ENCODE data around the gene MRPL39. TPM values are rescaled to one million over a fixed set of nuclear protein-coding genes. Genes with fewer than 3 reads are reported as not detected.
"Not testable (repeated sequence)": the region's sequence is repeated elsewhere in the genome, so short reads cannot be mapped to it uniquely, and the experiment has no call there.

MRPL39 gene
- total RNA-seq, 2 donors from 2014 or later, result 43.2 to 46.3 TPM

- H3K4me1 Mint-ChIP-seq, result peaks cover 3% of the 10 kb centered on the region
- H3K4me3 Mint-ChIP-seq, result no peak overlapping the region
- Histone ChIP-seq H3K9me3 (ENCODE audit: control insufficient read depth, low read length) (no peaks in the 10 kb centered on the region), H3K9ac (ENCODE audit: extremely low read depth, low read length, poor library complexity, severe bottlenecking) (no peak overlapping the region), H3K4me1 (ENCODE audit: control insufficient read depth, insufficient read depth, low read length) (no peaks in the 10 kb centered on the region), H3K4me3 (ENCODE audit: low read length) (no peak overlapping the region), H3K27me3 (ENCODE audit: control insufficient read depth, insufficient read depth, low read length, poor library complexity, severe bottlenecking) (peaks cover 24% of the 10 kb centered on the region), H3K27ac (ENCODE audit: low read depth, low read length) (no peak overlapping the region), H3K36me3 (ENCODE audit: control insufficient read depth, insufficient read depth, low read length) (no peaks in the 10 kb centered on the region)
- H3K36me3 Mint-ChIP-seq (ENCODE audit: low read depth), result no peaks in the 10 kb centered on the region
- H3K27ac Mint-ChIP-seq, result no peak overlapping the region
- H3K27me3 Mint-ChIP-seq (ENCODE audit: insufficient read depth), result peaks cover 56% of the 10 kb centered on the region
- WGBS, 2 experiments (ENCODE audit: insufficient coverage in 1 of 2, insufficient read length in 1 of 2), result 79% methylated on average over 7 to 8 of the region's 8 CpGs
- DNase-seq, result no peak
- no peaks in the 10 kb centered on the region for H3K9me3 Mint-ChIP-seq
- TF ChIP-seq, protein P1, sequence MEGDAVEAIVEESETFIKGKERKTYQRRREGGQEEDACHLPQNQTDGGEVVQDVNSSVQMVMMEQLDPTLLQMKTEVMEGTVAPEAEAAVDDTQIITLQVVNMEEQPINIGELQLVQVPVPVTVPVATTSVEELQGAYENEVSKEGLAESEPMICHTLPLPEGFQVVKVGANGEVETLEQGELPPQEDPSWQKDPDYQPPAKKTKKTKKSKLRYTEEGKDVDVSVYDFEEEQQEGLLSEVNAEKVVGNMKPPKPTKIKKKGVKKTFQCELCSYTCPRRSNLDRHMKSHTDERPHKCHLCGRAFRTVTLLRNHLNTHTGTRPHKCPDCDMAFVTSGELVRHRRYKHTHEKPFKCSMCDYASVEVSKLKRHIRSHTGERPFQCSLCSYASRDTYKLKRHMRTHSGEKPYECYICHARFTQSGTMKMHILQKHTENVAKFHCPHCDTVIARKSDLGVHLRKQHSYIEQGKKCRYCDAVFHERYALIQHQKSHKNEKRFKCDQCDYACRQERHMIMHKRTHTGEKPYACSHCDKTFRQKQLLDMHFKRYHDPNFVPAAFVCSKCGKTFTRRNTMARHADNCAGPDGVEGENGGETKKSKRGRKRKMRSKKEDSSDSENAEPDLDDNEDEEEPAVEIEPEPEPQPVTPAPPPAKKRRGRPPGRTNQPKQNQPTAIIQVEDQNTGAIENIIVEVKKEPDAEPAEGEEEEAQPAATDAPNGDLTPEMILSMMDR (conservative IDR thresholded peaks at IDR 0.05), result no peak
These were observed 28.0 kb upstream of the MRPL39 start for GRCh38 chr21:25635310-25635709.

DNA sequence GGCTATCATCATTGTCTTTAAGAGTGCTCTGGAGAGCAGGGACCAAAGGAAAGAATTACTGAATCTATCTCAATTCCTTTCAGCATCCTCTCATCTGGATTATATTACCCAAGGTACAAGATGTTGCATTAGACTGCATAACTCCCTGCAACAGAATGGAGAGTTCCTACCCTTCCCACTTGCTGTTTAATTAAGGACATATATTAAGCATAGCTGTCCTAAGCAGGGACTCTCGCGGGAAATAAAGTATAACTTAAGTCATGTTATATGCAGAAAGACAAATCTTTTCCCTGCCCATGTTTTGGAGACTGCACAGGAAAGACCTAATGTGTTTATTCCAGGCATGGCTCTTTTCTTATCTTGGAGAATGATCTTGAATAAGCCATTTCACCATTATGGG lies 25.0 kb upstream of the MRPL39 start:
- TF ChIP-seq, protein P1 (conservative IDR thresholded peaks at IDR 0.05), result no peak
- no peaks in the 10 kb centered on the region for H3K4me1 Mint-ChIP-seq
- H3K4me3 ChIP-seq (ENCODE audit: low read length), result no peak overlapping the region
- no peaks in the 10 kb centered on the region for H3K4me1 ChIP-seq (ENCODE audit: control insufficient read depth, insufficient read depth, low read length)
- no peak for DNase-seq
- H3K36me3 ChIP-seq (ENCODE audit: control insufficient read depth, insufficient read depth, low read length), result no peaks in the 10 kb centered on the region
- H3K36me3 Mint-ChIP-seq (ENCODE audit: low read depth), result no peaks in the 10 kb centered on the region
- H3K27ac Mint-ChIP-seq, result no peak overlapping the region
- no peak overlapping the region for H3K27ac ChIP-seq (ENCODE audit: low read depth, low read length)
- H3K27me3 Mint-ChIP-seq (ENCODE audit: insufficient read depth), result peaks cover 40% of the 10 kb centered on the region
- H3K27me3 ChIP-seq (ENCODE audit: control insufficient read depth, insufficient read depth, low read length, poor library complexity, severe bottlenecking), result peaks cover under 1% of the 10 kb centered on the region
- no peaks in the 10 kb centered on the region for H3K9me3 ChIP-seq (ENCODE audit: control insufficient read depth, low read length)
- 89 to 94% methylated on average over 2 of the region's 2 CpGs for WGBS, 2 experiments (ENCODE audit: insufficient coverage in 1 of 2, insufficient read length in 1 of 2)
- no peak overlapping the region for H3K9ac ChIP-seq (ENCODE audit: extremely low read depth, low read length, poor library complexity, severe bottlenecking)
- no peaks in the 10 kb centered on the region for H3K9me3 Mint-ChIP-seq
- H3K4me3 Mint-ChIP-seq, result no peak overlapping the region

- H3K9ac ChIP-seq (ENCODE audit: extremely low read depth, low read length, poor library complexity, severe bottlenecking), result no peak overlapping the region
- H3K27me3 ChIP-seq (ENCODE audit: control insufficient read depth, insufficient read depth, low read length, poor library complexity, severe bottlenecking), result no peaks in the 10 kb centered on the region
- no peak overlapping the region for H3K4me3 ChIP-seq (ENCODE audit: low read length)
- H3K4me1 Mint-ChIP-seq, result no peaks in the 10 kb centered on the region
- no peaks in the 10 kb centered on the region for H3K36me3 ChIP-seq (ENCODE audit: control insufficient read depth, insufficient read depth, low read length)
- 55 to 83% methylated on average over 1 to 2 of the region's 2 CpGs for WGBS, 2 experiments (ENCODE audit: insufficient coverage in 1 of 2, insufficient read length in 1 of 2)
- no peak for DNase-seq
- H3K36me3 Mint-ChIP-seq (ENCODE audit: low read depth), result no peaks in the 10 kb centered on the region
- no peak overlapping the region for H3K27ac Mint-ChIP-seq
- peaks cover 13% of the 10 kb centered on the region for H3K27me3 Mint-ChIP-seq (ENCODE audit: insufficient read depth)
- no peaks in the 10 kb centered on the region for H3K9me3 Mint-ChIP-seq
- no peak overlapping the region for H3K27ac ChIP-seq (ENCODE audit: low read depth, low read length)
- TF ChIP-seq, protein P1 (conservative IDR thresholded peaks at IDR 0.05), result no peak
- no peaks in the 10 kb centered on the region for H3K9me3 ChIP-seq (ENCODE audit: control insufficient read depth, low read length)
- no peak overlapping the region for H3K4me3 Mint-ChIP-seq
- H3K4me1 ChIP-seq (ENCODE audit: control insufficient read depth, insufficient read depth, low read length), result no peaks in the 10 kb centered on the region
These were observed 19.5 kb upstream of the MRPL39 start for GRCh38 chr21:25626757-25627156.

- H3K27ac ChIP-seq (ENCODE audit: low read depth, low read length); H3K4me1 ChIP-seq (ENCODE audit: control insufficient read depth, insufficient read depth, low read length); H3K4me3 ChIP-seq (ENCODE audit: low read length); H3K36me3 Mint-ChIP-seq (ENCODE audit: low read depth); H3K9me3 Mint-ChIP-seq; H3K4me3 Mint-ChIP-seq; DNase-seq; H3K9me3 ChIP-seq (ENCODE audit: control insufficient read depth, low read length); H3K27ac Mint-ChIP-seq; H3K4me1 Mint-ChIP-seq; H3K27me3 ChIP-seq (ENCODE audit: control insufficient read depth, insufficient read depth, low read length, poor library complexity, severe bottlenecking); H3K36me3 ChIP-seq (ENCODE audit: control insufficient read depth, insufficient read depth, low read length); H3K9ac ChIP-seq (ENCODE audit: extremely low read depth, low read length, poor library complexity, severe bottlenecking): not testable (repeated sequence)
- H3K27me3 Mint-ChIP-seq (ENCODE audit: insufficient read depth), result peaks cover 13% of the 10 kb centered on the region
- WGBS, 2 experiments (ENCODE audit: insufficient coverage in 1 of 2, insufficient read length in 1 of 2), result 90 to 92% methylated on average over 9 to 11 of the region's 11 CpGs
These were observed 18.7 kb upstream of the MRPL39 start for GRCh38 chr21:25625776-25626555.
